ENCODE data around the gene MIA3.
A peak's percentile ranks its signal among the peaks of the same experiment; 100 is the strongest.
"Not testable (repeated sequence)": the region's sequence is repeated elsewhere in the genome, so short reads cannot be mapped to it uniquely, and the experiment has no call there.

The MIA3 gene

DNA sequence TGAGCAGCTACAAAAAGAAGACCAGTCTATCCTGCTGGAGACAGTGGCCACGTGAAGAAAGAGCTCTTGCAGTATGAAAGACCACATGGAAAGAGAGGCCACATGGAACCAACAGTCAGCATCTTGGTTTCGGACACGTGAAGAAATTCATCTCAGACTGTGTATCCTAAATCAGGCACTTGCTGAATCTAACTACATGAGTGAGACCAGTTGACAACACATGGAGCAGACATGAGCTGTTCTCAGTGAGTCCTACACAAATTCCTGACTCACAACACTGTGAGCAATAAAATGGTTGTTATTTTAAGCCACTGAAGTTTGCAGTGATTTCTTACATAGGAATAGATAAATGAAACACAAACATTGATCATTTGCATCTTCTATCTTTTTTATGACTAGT is 25.7 kb upstream of the MIA3 start:
- no peaks in the 10 kb centered on the region for H3K27me3 ChIP-seq (ENCODE audit: control insufficient read depth, insufficient read depth, low read length, poor library complexity, severe bottlenecking)
- H3K4me3 ChIP-seq (ENCODE audit: insufficient read depth, low read depth, low read length): no peak overlapping the region
- H3K4me1 ChIP-seq (ENCODE audit: control insufficient read depth, insufficient read depth, low read length): no peaks in the 10 kb centered on the region
- no peaks in the 10 kb centered on the region for H3K9me3 ChIP-seq (ENCODE audit: control insufficient read depth, low read length)
- no peaks in the 10 kb centered on the region for H3K36me3 ChIP-seq (ENCODE audit: control insufficient read depth, insufficient read depth, low read length)
- 85% methylated on average over 3 of the region's 3 CpGs for WGBS, 2 experiments
- H3K27ac ChIP-seq (ENCODE audit: insufficient read depth, low read depth, low read length, poor library complexity, severe bottlenecking): no peak overlapping the region

DNA sequence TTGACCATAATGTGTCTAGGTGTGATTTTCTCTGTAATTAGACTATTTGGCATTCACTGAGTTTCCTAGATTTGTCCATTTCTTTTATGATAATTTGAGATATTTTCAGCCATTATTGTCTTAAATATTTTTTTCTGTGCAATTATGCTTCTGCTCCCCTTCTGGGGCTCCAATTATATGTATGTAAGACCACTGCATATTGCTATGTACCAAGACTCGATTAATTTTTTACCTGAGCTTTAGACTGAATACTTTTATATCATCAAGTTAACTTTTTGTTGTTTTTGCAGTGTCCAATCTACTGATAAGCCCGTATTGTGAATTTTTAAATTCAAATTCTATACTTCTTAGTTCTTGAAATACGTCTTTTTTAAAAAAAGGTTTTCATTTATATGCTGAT is 23.1 kb upstream of the MIA3 start:
- Histone ChIP-seq H3K36me3 (ENCODE audit: control insufficient read depth, insufficient read depth, low read length) (no peaks in the 10 kb centered on the region), H3K9me3 (ENCODE audit: control insufficient read depth, low read length) (no peaks in the 10 kb centered on the region), H3K4me1 (ENCODE audit: control insufficient read depth, insufficient read depth, low read length) (no peaks in the 10 kb centered on the region), H3K4me3 (ENCODE audit: insufficient read depth, low read depth, low read length) (no peak overlapping the region), H3K27me3 (ENCODE audit: control insufficient read depth, insufficient read depth, low read length, poor library complexity, severe bottlenecking) (peaks cover 6% of the 10 kb centered on the region), H3K27ac (ENCODE audit: insufficient read depth, low read depth, low read length, poor library complexity, severe bottlenecking) (no peak overlapping the region)
- WGBS, 2 experiments: 86 to 88% methylated on average over 1 to 3 of the region's 3 CpGs

DNA sequence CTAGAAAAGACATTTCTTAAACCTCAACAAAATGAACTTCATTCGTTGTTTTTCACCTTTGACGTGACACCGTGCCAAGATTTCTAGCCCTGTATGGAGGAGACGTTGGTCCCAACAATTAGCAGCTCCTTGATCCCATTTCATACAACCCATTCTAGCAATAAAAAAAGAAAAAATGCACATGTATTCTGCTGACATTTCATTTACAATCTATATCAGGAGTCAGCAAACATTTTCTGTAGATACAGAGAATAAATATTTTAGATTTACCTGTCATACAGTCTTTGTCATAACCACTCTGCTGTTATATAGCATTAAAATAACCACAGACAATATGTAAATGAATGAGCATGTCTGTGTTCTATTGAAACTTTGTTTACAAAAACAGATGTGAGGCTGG is 21.2 kb upstream of the MIA3 start:
- Histone ChIP-seq H3K27me3 (ENCODE audit: control insufficient read depth, insufficient read depth, low read length, poor library complexity, severe bottlenecking) (peaks cover 6% of the 10 kb centered on the region), H3K9me3 (ENCODE audit: control insufficient read depth, low read length) (no peaks in the 10 kb centered on the region), H3K27ac (ENCODE audit: insufficient read depth, low read depth, low read length, poor library complexity, severe bottlenecking) (no peak overlapping the region), H3K36me3 (ENCODE audit: control insufficient read depth, insufficient read depth, low read length) (no peaks in the 10 kb centered on the region), H3K4me3 (ENCODE audit: insufficient read depth, low read depth, low read length) (no peak overlapping the region), H3K4me1 (ENCODE audit: control insufficient read depth, insufficient read depth, low read length) (no peaks in the 10 kb centered on the region)
- WGBS, 2 experiments: 84 to 91% methylated on average over 4 of the region's 4 CpGs

- H3K36me3 ChIP-seq (ENCODE audit: control insufficient read depth, insufficient read depth, low read length): no peaks in the 10 kb centered on the region
- no peaks in the 10 kb centered on the region for H3K4me1 ChIP-seq (ENCODE audit: control insufficient read depth, insufficient read depth, low read length)
- H3K27ac ChIP-seq (ENCODE audit: insufficient read depth, low read depth, low read length, poor library complexity, severe bottlenecking): no peak overlapping the region
- H3K27me3 ChIP-seq (ENCODE audit: control insufficient read depth, insufficient read depth, low read length, poor library complexity, severe bottlenecking): peaks cover 6% of the 10 kb centered on the region
- no peaks in the 10 kb centered on the region for H3K9me3 ChIP-seq (ENCODE audit: control insufficient read depth, low read length)
- no peak overlapping the region for H3K4me3 ChIP-seq (ENCODE audit: insufficient read depth, low read depth, low read length)
- WGBS, 2 experiments: 96 to 100% methylated on average over 1 of the region's 1 CpG
These were observed 17.6 kb upstream of the MIA3 start for GRCh38 chr1:222600281-222600680.

GRCh38 chr1:222601257-222601656 is 16.6 kb upstream of the MIA3 start:
- Histone ChIP-seq H3K27me3 (ENCODE audit: control insufficient read depth, insufficient read depth, low read length, poor library complexity, severe bottlenecking) (peaks cover 6% of the 10 kb centered on the region), H3K4me3 (ENCODE audit: insufficient read depth, low read depth, low read length) (no peak overlapping the region), H3K27ac (ENCODE audit: insufficient read depth, low read depth, low read length, poor library complexity, severe bottlenecking) (no peak overlapping the region), H3K36me3 (ENCODE audit: control insufficient read depth, insufficient read depth, low read length) (no peaks in the 10 kb centered on the region), H3K4me1 (ENCODE audit: control insufficient read depth, insufficient read depth, low read length) (no peaks in the 10 kb centered on the region), H3K9me3 (ENCODE audit: control insufficient read depth, low read length) (no peaks in the 10 kb centered on the region)
- WGBS, 2 experiments: 85 to 93% methylated on average over 2 to 3 of the region's 3 CpGs

DNA sequence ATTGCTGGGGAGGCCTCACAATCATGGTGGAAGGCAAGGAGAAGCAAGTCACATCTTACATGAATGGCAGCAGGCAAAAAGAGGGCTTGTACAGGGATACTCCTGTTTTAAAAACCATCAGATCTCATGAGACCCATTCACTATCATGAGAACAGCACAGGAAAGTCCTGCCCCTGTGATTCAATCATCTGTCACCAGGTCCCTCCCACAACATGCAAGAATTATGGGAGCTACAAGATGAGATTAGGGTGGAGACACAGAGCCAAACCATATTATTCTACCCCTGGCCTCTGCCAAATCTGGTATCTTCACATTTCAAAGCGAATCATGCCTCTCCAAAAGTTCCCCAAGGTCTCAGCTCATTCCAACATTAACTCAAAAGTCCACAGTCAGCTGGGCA is 11.1 kb upstream of the MIA3 start:
- H3K27ac ChIP-seq (ENCODE audit: insufficient read depth, low read depth, low read length, poor library complexity, severe bottlenecking): no peak overlapping the region
- H3K9me3 ChIP-seq (ENCODE audit: control insufficient read depth, low read length): no peaks in the 10 kb centered on the region
- H3K4me1 ChIP-seq (ENCODE audit: control insufficient read depth, insufficient read depth, low read length): no peaks in the 10 kb centered on the region
- H3K4me3 ChIP-seq (ENCODE audit: insufficient read depth, low read depth, low read length): no peak overlapping the region
- WGBS, 2 experiments: 84 to 87% methylated on average over 1 of the region's 1 CpG
- H3K27me3 ChIP-seq (ENCODE audit: control insufficient read depth, insufficient read depth, low read length, poor library complexity, severe bottlenecking): no peaks in the 10 kb centered on the region
- no peaks in the 10 kb centered on the region for H3K36me3 ChIP-seq (ENCODE audit: control insufficient read depth, insufficient read depth, low read length)

- not testable (repeated sequence) for H3K9me3 ChIP-seq (ENCODE audit: control insufficient read depth, low read length); H3K4me3 ChIP-seq (ENCODE audit: insufficient read depth, low read depth, low read length)
- WGBS, 2 experiments: 50 to 78% methylated on average over 1 of the region's 1 CpG
These were observed 8.8 kb upstream of the MIA3 start for GRCh38 chr1:222609111-222609510.

GRCh38 chr1:222610728-222611127 is 7.2 kb upstream of the MIA3 start:
- Histone ChIP-seq H3K4me3 (ENCODE audit: insufficient read depth, low read depth, low read length) (no peak overlapping the region), H3K4me1 (ENCODE audit: control insufficient read depth, insufficient read depth, low read length) (no peaks in the 10 kb centered on the region), H3K27ac (ENCODE audit: insufficient read depth, low read depth, low read length, poor library complexity, severe bottlenecking) (no peak overlapping the region), H3K36me3 (ENCODE audit: control insufficient read depth, insufficient read depth, low read length) (no peaks in the 10 kb centered on the region), H3K9me3 (ENCODE audit: control insufficient read depth, low read length) (no peaks in the 10 kb centered on the region), H3K27me3 (ENCODE audit: control insufficient read depth, insufficient read depth, low read length, poor library complexity, severe bottlenecking) (peaks cover 23% of the 10 kb centered on the region)
- WGBS, 2 experiments: 87% methylated on average over 1 of the region's 2 CpGs; no CpG with 5 or more reads in 1 of the 2 experiments

More at GRCh38 chr1:222609111-222609510, 8.8 kb upstream of the MIA3 start:
- not testable (repeated sequence) for H3K27ac ChIP-seq (ENCODE audit: insufficient read depth, low read depth, low read length, poor library complexity, severe bottlenecking); H3K36me3 ChIP-seq (ENCODE audit: control insufficient read depth, insufficient read depth, low read length); H3K4me1 ChIP-seq (ENCODE audit: control insufficient read depth, insufficient read depth, low read length)
- peaks cover 18% of the 10 kb centered on the region for H3K27me3 ChIP-seq (ENCODE audit: control insufficient read depth, insufficient read depth, low read length, poor library complexity, severe bottlenecking)

DNA sequence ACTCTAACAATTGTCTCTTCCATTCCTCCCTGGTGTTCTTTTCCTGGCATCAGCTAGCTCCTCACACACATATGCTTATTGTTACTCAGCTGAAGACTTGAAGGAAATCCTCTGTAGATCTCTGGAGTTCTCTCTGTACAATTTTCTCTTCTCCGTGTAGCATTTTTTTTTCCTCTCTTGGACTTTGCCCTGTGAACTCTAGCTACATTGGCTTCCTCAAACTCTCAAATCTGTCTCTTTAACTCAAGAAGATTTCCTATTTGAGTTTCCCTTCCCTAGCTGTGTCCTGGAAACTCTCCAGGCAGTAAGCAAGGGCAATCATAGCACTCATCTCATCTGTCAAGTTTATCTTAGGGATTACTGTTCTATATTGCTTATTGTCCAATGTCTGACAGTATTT is 4.3 kb upstream of the MIA3 start:
- Histone ChIP-seq H3K4me1 (ENCODE audit: control insufficient read depth, insufficient read depth, low read length) (no peaks in the 10 kb centered on the region), H3K27me3 (ENCODE audit: control insufficient read depth, insufficient read depth, low read length, poor library complexity, severe bottlenecking) (peaks cover 35% of the 10 kb centered on the region), H3K27ac (ENCODE audit: insufficient read depth, low read depth, low read length, poor library complexity, severe bottlenecking) (no peak overlapping the region), H3K4me3 (ENCODE audit: insufficient read depth, low read depth, low read length) (no peak overlapping the region), H3K9me3 (ENCODE audit: control insufficient read depth, low read length) (no peaks in the 10 kb centered on the region), H3K36me3 (ENCODE audit: control insufficient read depth, insufficient read depth, low read length) (no peaks in the 10 kb centered on the region)
- 83 to 85% methylated on average over 1 of the region's 1 CpG for WGBS, 2 experiments

DNA sequence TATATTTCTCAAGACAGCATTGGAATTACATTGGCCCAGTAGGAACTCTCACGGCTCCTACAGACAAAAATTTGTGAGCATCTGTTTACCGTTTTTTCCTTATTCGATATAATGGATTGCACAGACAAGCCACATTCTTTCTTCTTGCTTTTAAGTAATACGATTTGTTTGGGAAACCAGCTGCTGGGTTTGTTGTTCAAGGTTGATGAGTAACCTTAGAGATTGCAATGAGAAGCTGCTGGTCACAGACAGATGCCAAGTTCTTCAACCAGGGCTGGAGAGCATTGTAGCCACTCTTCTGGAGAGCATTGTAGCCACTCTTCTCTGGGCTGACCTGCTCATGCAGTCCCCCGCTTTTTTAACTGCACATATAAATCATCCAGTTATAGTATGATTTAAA is 1.4 kb upstream of the MIA3 start:
- Histone ChIP-seq H3K36me3 (ENCODE audit: control insufficient read depth, insufficient read depth, low read length) (no peaks in the 10 kb centered on the region), H3K27me3 (ENCODE audit: control insufficient read depth, insufficient read depth, low read length, poor library complexity, severe bottlenecking) (peaks cover 35% of the 10 kb centered on the region), H3K9me3 (ENCODE audit: control insufficient read depth, low read length) (no peaks in the 10 kb centered on the region), H3K27ac (ENCODE audit: insufficient read depth, low read depth, low read length, poor library complexity, severe bottlenecking) (no peak overlapping the region), H3K4me1 (ENCODE audit: control insufficient read depth, insufficient read depth, low read length) (peaks cover 11% of the 10 kb centered on the region), H3K4me3 (ENCODE audit: insufficient read depth, low read depth, low read length) (no peak overlapping the region)
- WGBS, 2 experiments: 97 to 99% methylated on average over 4 to 5 of the region's 5 CpGs

DNA sequence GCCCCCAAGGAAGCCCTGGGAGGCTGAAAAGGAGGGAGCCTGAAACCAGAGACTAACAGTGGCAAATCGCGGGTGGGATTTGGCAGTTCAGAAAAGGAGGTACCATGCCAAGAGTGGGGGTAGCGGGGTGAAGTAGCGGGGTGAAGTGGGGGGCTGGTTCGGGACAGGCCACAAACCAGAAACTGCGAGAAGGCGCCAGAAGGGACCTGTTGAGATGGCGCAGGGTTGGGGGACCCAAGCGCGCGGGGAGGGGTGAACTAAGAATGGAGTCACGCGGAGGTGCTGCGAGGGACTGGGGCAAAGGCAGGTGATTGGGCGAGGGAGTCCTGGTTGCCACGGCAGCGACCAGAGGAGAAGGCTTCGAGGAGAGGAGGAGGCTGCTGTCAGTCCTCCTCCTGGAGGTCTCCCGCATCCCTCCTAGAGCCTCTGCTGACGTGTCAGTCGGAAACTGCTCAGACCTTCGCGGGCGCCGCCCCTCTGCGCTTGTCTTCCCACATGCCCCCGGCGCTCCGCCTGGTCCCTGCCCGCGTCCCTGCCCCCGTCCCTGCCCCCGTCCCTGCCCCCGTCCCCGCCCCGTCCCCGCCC is 438 bp upstream of the MIA3 start:
- Histone ChIP-seq H3K4me1 (ENCODE audit: control insufficient read depth, insufficient read depth, low read length) (peaks cover 11% of the 10 kb centered on the region), H3K9me3 (ENCODE audit: control insufficient read depth, low read length) (no peaks in the 10 kb centered on the region), H3K27ac (ENCODE audit: insufficient read depth, low read depth, low read length, poor library complexity, severe bottlenecking) (no peak overlapping the region), H3K27me3 (ENCODE audit: control insufficient read depth, insufficient read depth, low read length, poor library complexity, severe bottlenecking) (peaks cover 32% of the 10 kb centered on the region), H3K36me3 (ENCODE audit: control insufficient read depth, insufficient read depth, low read length) (peaks cover under 1% of the 10 kb centered on the region), H3K4me3 (ENCODE audit: insufficient read depth, low read depth, low read length) (peak overlapping the region; percentile 33)
- WGBS, 2 experiments: 4 to 5% methylated on average over 30 to 37 of the region's 37 CpGs
